ENCODE results near the gene CDC6.

- TF ChIP-seq, protein P1, sequence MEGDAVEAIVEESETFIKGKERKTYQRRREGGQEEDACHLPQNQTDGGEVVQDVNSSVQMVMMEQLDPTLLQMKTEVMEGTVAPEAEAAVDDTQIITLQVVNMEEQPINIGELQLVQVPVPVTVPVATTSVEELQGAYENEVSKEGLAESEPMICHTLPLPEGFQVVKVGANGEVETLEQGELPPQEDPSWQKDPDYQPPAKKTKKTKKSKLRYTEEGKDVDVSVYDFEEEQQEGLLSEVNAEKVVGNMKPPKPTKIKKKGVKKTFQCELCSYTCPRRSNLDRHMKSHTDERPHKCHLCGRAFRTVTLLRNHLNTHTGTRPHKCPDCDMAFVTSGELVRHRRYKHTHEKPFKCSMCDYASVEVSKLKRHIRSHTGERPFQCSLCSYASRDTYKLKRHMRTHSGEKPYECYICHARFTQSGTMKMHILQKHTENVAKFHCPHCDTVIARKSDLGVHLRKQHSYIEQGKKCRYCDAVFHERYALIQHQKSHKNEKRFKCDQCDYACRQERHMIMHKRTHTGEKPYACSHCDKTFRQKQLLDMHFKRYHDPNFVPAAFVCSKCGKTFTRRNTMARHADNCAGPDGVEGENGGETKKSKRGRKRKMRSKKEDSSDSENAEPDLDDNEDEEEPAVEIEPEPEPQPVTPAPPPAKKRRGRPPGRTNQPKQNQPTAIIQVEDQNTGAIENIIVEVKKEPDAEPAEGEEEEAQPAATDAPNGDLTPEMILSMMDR (IDR thresholded peaks at IDR 0.05; ENCODE audit: low read depth, low read length) = no peak
- no peak for TF ChIP-seq POLR2A (IDR thresholded peaks at IDR 0.05; ENCODE audit: extremely low read depth, insufficient read length)
- no peak for TF ChIP-seq MAX (IDR thresholded peaks at IDR 0.05; ENCODE audit: low read depth, low read length)
These were observed 46.2 kb downstream of the CDC6 start for GRCh38 chr17:40333781-40334448.

Data from NB4 (cell line).